OCI-LY7 (cell line): Measurements from ENCODE around the gene RRAGD. TPM values are rescaled to one million over a fixed set of nuclear protein-coding genes. Genes with fewer than 3 reads are reported as not detected.

Source experiments
- BruUV-seq: library from RNA; stranded (reverse); fragments of 400-500 nt; replicated peaks from 2 replicates; lab custom pipeline; 2021; lab: Mats Ljungman, UMichigan
- CTCF ChIA-PET: fragments of 300-600 bp; sonication (Branson Sonifier 250); formaldehyde crosslinking; loops from one replicate; lab custom pipeline; 2022; ENCODE audit warnings: antibody characterized with exemption; ENCODE audit not compliant: unreplicated experiment; lab: Charles Lee
- POLR2A ChIA-PET: fragments of 300-600 bp; sonication (Branson Sonifier 250); formaldehyde crosslinking; loops from one replicate; lab custom pipeline; 2022; ENCODE audit warnings: antibody characterized with exemption; lab: Charles Lee
- DNase-seq: peaks from one replicate; pipeline ENCODE4 v3.0.0-alpha.2; 2015; ENCODE audit warnings: low spot score
- H2AFZ ChIP-seq: fragments of 200-600 bp; sonication (generic), shearing (Covaris generic); 2 replicates; pipeline ENCODE4 v1.6.1; 2014; ENCODE audit warnings: mild to moderate bottlenecking, antibody characterized with exemption, low read length, moderate library complexity
- H3K27ac ChIP-seq: fragments of 200-600 bp; sonication (generic); 2 replicates; pipeline ENCODE4 v1.5.1; 2014; ENCODE audit warnings: mixed run types, low read depth, mild to moderate bottlenecking, moderate library complexity, low read length, inconsistent platforms; ENCODE audit not compliant: poor library complexity, severe bottlenecking
- H3K36me3 ChIP-seq: fragments of 200-600 bp; sonication (generic); 2 replicates; pipeline ENCODE4 v1.6.1; 2014; ENCODE audit warnings: mild to moderate bottlenecking, antibody characterized with exemption, low read length, moderate library complexity, mixed read lengths; ENCODE audit not compliant: insufficient read depth
- H3K4me1 ChIP-seq: fragments of 200-600 bp; sonication (generic); 2 replicates; pipeline ENCODE4 v1.5.1; 2014; ENCODE audit warnings: mild to moderate bottlenecking, low read length; ENCODE audit not compliant: insufficient read depth, poor library complexity, severe bottlenecking
- H3K4me2 ChIP-seq: fragments of 200-600 bp; sonication (generic); 2 replicates; pipeline ENCODE4 v1.6.1; 2014; ENCODE audit warnings: mild to moderate bottlenecking, low read length
- H3K4me3 ChIP-seq: fragments of 200-600 bp; sonication (generic); 2 replicates; pipeline ENCODE4 v1.5.1; 2014; ENCODE audit warnings: mild to moderate bottlenecking, low read depth, low read length; ENCODE audit not compliant: poor library complexity, severe bottlenecking
- H3K79me2 ChIP-seq: fragments of 200-600 bp; sonication (generic); 2 replicates; pipeline ENCODE4 v1.6.1; 2016; ENCODE audit warnings: low read depth, mild to moderate bottlenecking, low read length, moderate library complexity, mixed read lengths; ENCODE audit not compliant: insufficient read depth
- H3K9me2 ChIP-seq: fragments of 200-600 bp; sonication (generic); 2 replicates; pipeline ENCODE4 v1.6.1; 2016; ENCODE audit warnings: mild to moderate bottlenecking, low read length, mixed read lengths; ENCODE audit not compliant: insufficient read depth
- H3K9me3 ChIP-seq: fragments of 200-600 bp; sonication (generic); 2 replicates; pipeline ENCODE4 v1.6.1; 2014; ENCODE audit warnings: mild to moderate bottlenecking, mixed run types, low read length, mixed read lengths
- H4K20me1 ChIP-seq: fragments of 200-600 bp; sonication (generic); 2 replicates; pipeline ENCODE4 v1.6.1; 2014; ENCODE audit warnings: mild to moderate bottlenecking, antibody characterized with exemption, low read length, moderate library complexity, mixed read lengths; ENCODE audit not compliant: insufficient read depth
- CTCF ChIP-seq: fragments of 200-600 bp; sonication (generic); conservative IDR thresholded peaks from 2 replicates; pipeline ENCODE4 v1.5.1; 2014; ENCODE audit warnings: mild to moderate bottlenecking, antibody characterized with exemption, low read length, moderate library complexity, mixed read lengths
- EZH2phosphoT487 ChIP-seq: fragments of 200-600 bp; sonication (generic); IDR thresholded peaks from 2 replicates; pipeline ENCODE4 v1.6.1; 2018; ENCODE audit warnings: low read depth, borderline replicate concordance, mild to moderate bottlenecking, mixed run types, antibody characterized with exemption, low read length, moderate library complexity, mixed read lengths
- intact Hi-C: fragments of 100-400 bp; cut with micrococcal nuclease; formaldehyde crosslinking; loops from one replicate; pipeline ENCODE4 v1.10.0; 2022; ENCODE audit not compliant: unreplicated experiment
- total RNA-seq, 2 experiments: library from RNA; depleted of rRNA in 1 of 2; stranded (reverse); fragments of >200 nt in 1 of 2; shearing (Covaris generic) in 1 of 2; gene quantifications; 2 replicates each; pipeline ENCODE4 v1.2.3, GENCODE V29; 2014 to 2022

RRAGD gene
- total RNA-seq, 2 experiments from 2014 or later, result 6.2 to 17.6 TPM

- POLR2A ChIA-PET, result interaction anchor here (0.6 to 11.1 kb wide), 8 partner anchors 8 to 1438 kb away, joined by 3 to 242 read pairs (median 4); partner anchors contain the start of gene UBE2J1
- no peak for TF ChIP-seq EZH2phosphoT487
- no peak for TF ChIP-seq CTCF
- Histone ChIP-seq H3K79me2 (peaks cover 15% of the 10 kb centered on the region; the same call in 1 of the 2 replicates), H3K4me2 (peak overlapping the region; percentile 29), H3K27ac (peak overlapping the region; percentile 47), H4K20me1 (no peaks in the 10 kb centered on the region), H3K4me3 (no peak overlapping the region), H3K9me2 (no peaks in the 10 kb centered on the region), H2AFZ (peak overlapping the region; percentile 17; the same call in 1 of the 2 replicates), H3K9me3 (no peaks in the 10 kb centered on the region; the same call in 1 of the 2 replicates), H3K4me1 (peaks cover 83% of the 10 kb centered on the region), H3K36me3 (peaks cover 9% of the 10 kb centered on the region; the same call in 1 of the 2 replicates)
- BruUV-seq, result no TSS peak
- DNase-seq, result no peak
- CTCF ChIA-PET, result interaction anchor here (1.0 kb wide), 1 partner anchor 10 kb away, joined by 3 read pairs; no protein-coding TSS in a partner anchor
- intact Hi-C loops, result no loop called here
Observed at GRCh38 chr6:89360415-89360999, 51.6 kb downstream of the RRAGD start.

- H3K79me2 ChIP-seq, result peaks cover 24% of the 10 kb centered on the region; the same call in 1 of the 2 replicates
- ChIA-PET POLR2A (interaction anchor here (0.5 to 11.1 kb wide), 16 partner anchors 7 to 1562 kb away, joined by 3 to 242 read pairs (median 4); partner anchors contain the start of genes RNGTT and UBE2J1), CTCF (interaction anchor here (1.0 kb wide), 1 partner anchor 9 kb away, joined by 3 read pairs; no protein-coding TSS in a partner anchor)
- peaks cover 9% of the 10 kb centered on the region; the same call in 1 of the 2 replicates for H3K36me3 ChIP-seq
- no peaks in the 10 kb centered on the region; the same call in 1 of the 2 replicates for H3K9me3 ChIP-seq
- H3K4me2 ChIP-seq, result peak overlapping the region; percentile 75
- H3K4me1 ChIP-seq, result peaks cover 83% of the 10 kb centered on the region
- peak overlapping the region; percentile 99 for H3K27ac ChIP-seq
- no peak overlapping the region for H3K4me3 ChIP-seq
- DNase-seq, result no peak
- BruUV-seq, result no TSS peak
- TF ChIP-seq CTCF (no peak), EZH2phosphoT487 (no peak)
- no peaks in the 10 kb centered on the region for H4K20me1 ChIP-seq
- H3K9me2 ChIP-seq, result no peaks in the 10 kb centered on the region
- no peak overlapping the region; the same call in 1 of the 2 replicates for H2AFZ ChIP-seq
- intact Hi-C loops, result loop anchor here (5.0 to 10.0 kb wide), 3 partner anchors 212 to 1195 kb away; partner anchors contain the start of genes CNR1 and PM20D2
Observed at GRCh38 chr6:89359561-89359960, 52.5 kb downstream of the RRAGD start.
